Uterus (tissue), 2 donors: ENCODE measurements around the gene NHLH1.

Experiments used
- CTCF ChIP-seq, 4 experiments: fragments of 200-600 bp in 2 of 4; fragments of 450-650 bp in 2 of 4; sonication (generic) in 2 of 4; IDR thresholded peaks; one replicate each; pipeline ENCODE4 v1.5.1; 2016 to 2019; ENCODE audit warnings: antibody characterized with exemption in 4 of 4, mild to moderate bottlenecking in 2 of 4, moderate library complexity in 1 of 4
- POLR2A ChIP-seq, 2 donors: fragments of 450-650 bp; IDR thresholded peaks; one replicate each; pipeline ENCODE4 v1.6.1; 2016; ENCODE audit warnings: antibody characterized with exemption in 2 of 2, mild to moderate bottlenecking in 1 of 2, moderate library complexity in 1 of 2

GRCh38 chr1:160414881-160415280, 48.0 kb downstream of the NHLH1 start:
- TF ChIP-seq CTCF (IDR thresholded peaks at IDR 0.05): no peak
- TF ChIP-seq POLR2A (IDR thresholded peaks at IDR 0.05): no peak
